Activated gamma-delta T cell treated with anti-CD3 and anti-CD28 coated beads, Interleukin-2, amount 50 U/mL, for 16 hours (primary cell): ENCODE results near the gene TPSD1.
"Not testable (repeated sequence)": the region's sequence is repeated elsewhere in the genome, so short reads cannot be mapped to it uniquely, and the experiment has no call there.

Experiments used
- DNase-seq: peaks from one replicate; pipeline ENCODE4 v3.0.0-alpha.2; 2020; ENCODE audit warnings: low read depth

TPSD1 gene

GRCh38 chr16:1263591-1264344, 7.9 kb downstream of the TPSD1 start:
- DNase-seq: no peak

- no peak for DNase-seq
Measured at GRCh38 chr16:1264345-1265089, 8.6 kb downstream of the TPSD1 start.

GRCh38 chr16:1265090-1265630, 9.3 kb downstream of the TPSD1 start:
- DNase-seq: no peak

- DNase-seq: no peak
Measured at GRCh38 chr16:1265826-1266225, 10.0 kb downstream of the TPSD1 start.

- not testable (repeated sequence) for DNase-seq
Measured at GRCh38 chr16:1269418-1269817, 13.5 kb downstream of the TPSD1 start.

GRCh38 chr16:1271380-1271723, 15.5 kb downstream of the TPSD1 start:
- DNase-seq: no peak

GRCh38 chr16:1271724-1272413, 16.0 kb downstream of the TPSD1 start:
- DNase-seq: not testable (repeated sequence)

- DNase-seq: no peak
Measured at GRCh38 chr16:1272453-1273198, 16.8 kb downstream of the TPSD1 start.

GRCh38 chr16:1273816-1274215, 17.9 kb downstream of the TPSD1 start:
- DNase-seq: no peak

- DNase-seq: no peak
Measured at GRCh38 chr16:1274767-1275166, 18.9 kb downstream of the TPSD1 start.

GRCh38 chr16:1275791-1276579, 20.1 kb downstream of the TPSD1 start:
- DNase-seq: no peak

- DNase-seq: no peak
Measured at GRCh38 chr16:1276580-1276878, 20.7 kb downstream of the TPSD1 start.

- no peak for DNase-seq
Measured at GRCh38 chr16:1277151-1277598, 21.3 kb downstream of the TPSD1 start.

GRCh38 chr16:1277617-1278282, 21.9 kb downstream of the TPSD1 start:
- DNase-seq: no peak

GRCh38 chr16:1278477-1278876, 22.6 kb downstream of the TPSD1 start:
- no peak for DNase-seq

GRCh38 chr16:1279081-1279944, 23.4 kb downstream of the TPSD1 start:
- DNase-seq: no peak

- no peak for DNase-seq
Measured at GRCh38 chr16:1279945-1280589, 24.2 kb downstream of the TPSD1 start.

GRCh38 chr16:1280783-1281182, 24.9 kb downstream of the TPSD1 start:
- no peak for DNase-seq

- no peak for DNase-seq
Measured at GRCh38 chr16:1281517-1281916, 25.6 kb downstream of the TPSD1 start.
